Hepatocyte (in vitro differentiated cells): ENCODE results near the gene NDUFAF7.

ENCODE experiments used
- CTCF ChIP-seq: fragments of 200-600 bp; sonication (generic); IDR thresholded peaks from 2 replicates; pipeline ENCODE4 v1.5.1; 2016; ENCODE audit warnings: antibody characterized with exemption, mild to moderate bottlenecking; ENCODE audit not compliant: poor library complexity
- EZH2 ChIP-seq: fragments of 200-600 bp; sonication (generic); IDR thresholded peaks from 2 replicates; pipeline ENCODE4 v1.6.1; 2016; ENCODE audit warnings: antibody characterized with exemption, mild to moderate bottlenecking, borderline replicate concordance
- EZH2phosphoT487 ChIP-seq: fragments of 200-600 bp; sonication (generic); IDR thresholded peaks from one replicate; pipeline ENCODE4 v1.6.1; 2018; ENCODE audit warnings: antibody characterized with exemption, mild to moderate bottlenecking, low read depth, moderate library complexity; ENCODE audit not compliant: unreplicated experiment, severe bottlenecking

- no peak for TF ChIP-seq CTCF
- TF ChIP-seq EZH2phosphoT487: no peak
- TF ChIP-seq EZH2: no peak
Observed at GRCh38 chr2:37224063-37224462, 7.4 kb upstream of the NDUFAF7 start.
